Measurements from ENCODE around the gene MAD1L1.

MAD1L1 gene

GRCh38 chr7:2086229-2086628, 146.5 kb downstream of the MAD1L1 start:
- DNase-seq (ENCODE audit: low read depth) = no peak

- DNase-seq (ENCODE audit: low read depth) = no peak
Observed at GRCh38 chr7:2085804-2086203, 146.9 kb downstream of the MAD1L1 start.

- DNase-seq (ENCODE audit: low read depth) = no peak
Observed at GRCh38 chr7:2084781-2085505, 147.8 kb downstream of the MAD1L1 start.

DNA sequence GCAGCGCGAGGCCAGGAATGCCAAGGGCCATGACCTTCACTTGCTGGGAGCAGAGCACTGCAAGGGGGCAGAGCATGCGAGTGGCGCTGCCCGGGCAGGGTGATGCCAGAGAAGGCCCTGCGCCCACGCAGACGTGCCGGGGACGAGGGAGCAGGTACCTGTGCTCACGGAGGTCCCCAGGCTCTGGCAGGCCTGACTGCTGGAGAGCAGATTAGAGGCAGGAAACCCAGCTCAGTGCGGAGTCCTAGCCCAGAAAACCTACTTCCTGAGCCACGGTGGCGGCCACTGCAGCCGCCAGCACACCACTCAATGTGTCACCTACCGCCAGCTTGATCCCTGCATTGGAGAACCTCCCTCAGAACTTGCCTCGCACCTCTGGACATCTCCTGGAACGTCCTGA, 148.4 kb downstream of the MAD1L1 start:
- DNase-seq (ENCODE audit: low read depth) = no peak

- no peak for DNase-seq (ENCODE audit: low read depth)
Observed at GRCh38 chr7:2083362-2083761, 149.4 kb downstream of the MAD1L1 start.

DNA sequence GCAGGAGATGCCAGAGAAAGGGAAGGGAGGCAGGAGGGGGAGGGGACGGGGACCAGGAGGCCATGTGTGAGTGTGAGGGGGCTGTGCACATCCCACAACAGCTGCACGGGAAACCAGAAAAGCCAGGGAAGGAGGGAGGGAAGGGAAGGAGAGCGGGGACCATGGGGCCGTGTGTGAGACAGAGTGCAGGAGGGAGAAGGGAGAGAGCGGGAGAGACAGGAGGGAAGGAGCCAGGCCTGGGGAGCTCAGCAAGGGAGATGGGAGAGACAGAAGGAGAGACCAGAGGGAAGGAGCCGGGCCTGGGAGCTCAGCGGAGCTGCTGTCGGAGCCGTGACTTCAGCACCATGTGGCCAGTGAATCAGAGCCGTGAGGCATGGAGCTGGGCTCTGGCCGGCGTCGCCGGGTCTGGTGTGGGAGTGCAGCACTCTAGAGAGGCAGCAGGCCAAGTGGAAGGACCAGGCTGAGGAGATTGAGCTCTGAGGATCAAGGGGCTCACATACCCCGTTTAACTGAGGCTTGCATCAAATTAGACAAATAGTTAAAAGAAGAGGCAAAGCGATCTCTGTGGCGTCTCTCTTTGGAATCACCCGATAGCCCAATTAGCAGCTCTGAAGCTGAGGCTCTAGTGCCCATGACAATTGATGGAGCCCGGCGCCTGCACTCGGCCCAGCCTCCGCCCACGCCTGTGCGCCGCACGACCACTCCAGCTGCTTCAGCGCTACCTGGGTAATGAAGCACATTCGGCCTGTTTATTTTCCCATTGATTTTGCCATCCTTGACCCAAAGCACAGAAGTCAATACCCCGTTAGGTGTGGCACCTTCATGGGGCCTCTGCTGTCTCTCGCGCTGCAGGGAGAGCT, 150.4 kb downstream of the MAD1L1 start:
- DNase-seq (ENCODE audit: low read depth) = no peak

DNA sequence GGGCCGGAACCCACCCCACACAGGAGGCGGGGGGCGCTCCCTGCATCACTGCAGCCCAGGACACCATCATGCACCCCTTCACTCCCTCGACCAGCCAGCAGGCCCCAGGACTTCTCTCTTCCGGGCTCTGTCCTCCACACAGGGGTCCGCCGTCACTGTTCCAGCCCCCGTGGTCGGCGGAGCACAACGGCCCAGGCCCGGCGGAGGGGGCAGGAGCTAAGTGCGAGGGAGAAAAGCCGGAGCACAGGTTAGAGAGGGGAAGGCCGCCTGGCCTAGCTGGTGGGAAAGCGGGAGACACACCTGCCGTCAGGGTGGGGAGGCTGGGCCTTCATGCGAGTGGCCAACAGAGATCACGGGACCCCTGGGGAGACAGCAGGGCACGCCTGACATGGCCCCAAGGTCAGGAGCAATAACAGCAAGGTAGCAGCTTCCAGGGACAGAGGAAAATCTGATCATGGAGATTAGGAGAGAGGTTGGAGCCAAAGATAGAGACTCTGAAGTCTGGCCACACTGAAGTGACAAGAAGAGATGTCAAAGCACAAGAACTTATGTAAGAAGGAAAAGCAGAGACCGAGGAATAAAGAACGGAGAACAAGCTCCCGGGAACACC, 151.1 kb downstream of the MAD1L1 start:
- no peak for DNase-seq (ENCODE audit: low read depth)

DNA sequence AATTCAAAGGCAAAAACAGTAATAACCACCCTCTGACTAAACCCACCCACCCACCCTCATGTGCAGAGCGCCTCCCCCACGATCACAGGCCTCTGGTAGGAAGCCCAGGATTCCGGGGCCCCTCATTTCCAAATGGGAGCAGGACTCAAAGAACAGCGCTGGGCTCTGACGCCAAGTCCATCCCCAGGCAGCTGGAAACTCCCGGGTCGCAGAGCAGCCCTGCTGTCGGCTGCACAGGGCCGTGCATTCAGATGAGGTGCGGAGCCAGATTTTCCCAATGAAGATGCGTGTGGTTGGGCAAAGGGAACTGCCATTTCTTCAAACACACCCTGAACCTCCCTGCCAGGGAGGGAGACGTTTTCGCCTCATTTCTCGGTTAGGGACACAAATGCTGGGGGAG, 152.3 kb downstream of the MAD1L1 start:
- no peak for DNase-seq (ENCODE audit: low read depth)

- DNase-seq (ENCODE audit: low read depth) = no peak
Observed at GRCh38 chr7:2080060-2080387, 152.7 kb downstream of the MAD1L1 start.

- DNase-seq (ENCODE audit: low read depth) = no peak
Observed at GRCh38 chr7:2079332-2080059, 153.2 kb downstream of the MAD1L1 start.

DNA sequence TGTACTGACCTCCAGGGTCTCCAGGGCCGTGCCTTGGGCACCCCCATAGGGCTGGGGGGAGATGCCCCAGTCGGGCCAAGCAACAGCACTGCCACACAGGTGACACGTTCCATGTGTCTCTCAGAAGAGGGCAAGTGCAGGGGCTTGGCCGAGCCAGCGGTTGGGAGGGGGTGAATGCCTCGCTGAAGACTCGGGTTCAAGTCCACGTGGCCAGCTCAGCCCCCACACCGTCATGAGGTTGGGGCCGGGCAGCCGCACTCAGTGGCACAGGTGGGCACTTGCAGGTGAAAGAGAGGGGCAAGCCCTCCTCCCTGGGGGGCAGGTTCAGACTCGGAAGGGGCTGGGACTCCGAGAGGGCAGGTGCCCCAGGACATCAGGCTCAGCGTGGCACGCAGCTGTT, 153.8 kb downstream of the MAD1L1 start:
- DNase-seq (ENCODE audit: low read depth) = no peak

GRCh38 chr7:2076649-2077064, 156.1 kb downstream of the MAD1L1 start:
- no peak for DNase-seq (ENCODE audit: low read depth)

DNA sequence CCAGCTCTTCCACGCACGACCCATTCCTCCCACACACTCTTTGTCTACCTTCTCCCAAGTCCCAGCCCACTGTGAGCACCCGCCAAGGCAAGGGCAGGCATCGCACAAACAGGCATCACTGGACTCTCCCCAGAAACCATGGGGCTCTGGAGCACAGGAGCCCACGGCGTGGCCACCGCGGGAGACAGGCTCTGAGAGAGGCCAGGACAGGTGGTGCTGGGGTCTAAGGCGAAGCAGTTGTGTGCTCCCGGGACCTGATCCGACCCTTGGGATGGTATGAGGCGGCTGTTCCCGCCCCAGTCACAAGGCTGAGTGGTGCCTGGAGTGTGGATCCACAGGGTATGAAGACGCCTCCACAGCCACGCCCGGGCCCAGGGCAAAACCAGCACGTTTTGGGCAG, 156.9 kb downstream of the MAD1L1 start:
- no peak for DNase-seq (ENCODE audit: low read depth)

GRCh38 chr7:2074691-2075090, 158.1 kb downstream of the MAD1L1 start:
- no peak for DNase-seq (ENCODE audit: low read depth)

DNA sequence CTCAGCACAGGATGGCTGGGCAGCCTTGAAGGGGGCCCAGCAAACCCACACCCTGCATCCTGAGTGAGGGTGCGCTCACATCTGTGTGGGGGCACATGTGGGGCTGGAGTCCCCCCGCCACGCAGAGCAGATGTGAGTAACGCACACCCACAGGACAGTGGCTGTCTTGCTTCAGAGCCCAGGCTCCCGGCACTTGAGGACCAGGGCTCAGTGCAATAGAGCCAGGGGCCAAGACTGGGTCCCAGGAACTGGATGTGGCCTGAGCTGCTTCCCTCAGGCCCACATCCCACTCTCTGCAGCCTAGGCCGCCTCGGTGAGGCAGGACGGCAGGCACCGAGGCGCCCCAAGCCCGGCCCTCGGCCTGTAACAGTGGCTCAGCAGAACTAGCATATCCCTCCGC, 159.9 kb downstream of the MAD1L1 start:
- DNase-seq (ENCODE audit: low read depth) = no peak

DNA sequence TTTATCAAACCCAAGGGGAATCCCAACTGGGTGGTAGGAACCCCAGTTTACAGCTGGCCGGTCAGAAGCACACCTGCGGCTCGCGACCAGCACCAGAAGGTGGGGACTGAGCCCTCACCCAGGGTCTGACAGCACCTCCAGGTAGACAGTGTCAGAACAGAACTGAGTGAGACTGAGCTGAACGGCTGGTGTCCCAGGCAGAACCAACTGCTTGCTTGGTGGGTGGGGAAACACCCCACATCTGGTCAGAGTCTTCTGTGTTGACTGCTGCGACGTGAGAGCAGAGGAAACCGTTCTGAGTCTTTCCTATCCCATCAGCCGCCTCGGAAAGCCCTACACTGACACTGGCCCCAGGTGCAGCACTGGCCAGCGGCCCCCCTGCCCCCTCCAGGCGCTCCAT, 160.7 kb downstream of the MAD1L1 start:
- no peak for DNase-seq (ENCODE audit: low read depth)

DNA sequence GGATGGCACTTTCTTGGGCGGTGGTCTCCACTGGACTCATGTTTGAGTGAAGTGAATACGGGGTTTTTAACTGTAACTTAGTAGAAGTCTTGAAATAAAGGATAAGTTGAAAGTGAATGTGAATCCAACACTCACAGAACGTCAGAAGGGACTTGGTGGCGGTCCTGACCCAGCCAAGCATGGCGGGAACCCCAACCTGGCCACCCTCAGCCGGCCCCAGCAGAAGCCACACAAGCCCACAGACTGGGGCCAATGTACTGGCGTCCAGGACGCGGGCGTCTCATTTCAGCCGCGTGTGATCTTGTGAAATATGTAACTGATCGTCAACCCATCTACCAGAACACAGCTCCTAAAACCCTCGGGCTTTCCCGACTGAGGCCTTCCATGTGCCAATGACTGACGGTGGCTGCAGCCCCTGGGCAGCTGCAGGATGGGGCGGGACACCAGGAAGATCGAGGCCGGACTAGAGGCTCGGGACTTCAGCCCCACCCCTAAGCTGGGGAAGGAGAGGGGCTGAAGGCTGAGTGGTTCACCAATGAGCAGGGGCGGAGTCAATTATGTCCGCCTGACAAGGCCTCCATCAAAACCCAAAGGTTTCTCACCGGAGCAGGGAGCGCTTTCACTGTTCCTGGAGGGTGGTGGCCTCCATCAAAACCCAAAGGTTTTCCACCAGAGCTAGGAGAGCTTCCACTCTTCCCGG, 161.5 kb downstream of the MAD1L1 start:
- DNase-seq (ENCODE audit: low read depth) = no peak

GRCh38 chr7:2070151-2070763, 162.5 kb downstream of the MAD1L1 start:
- no peak for DNase-seq (ENCODE audit: low read depth)

DNA sequence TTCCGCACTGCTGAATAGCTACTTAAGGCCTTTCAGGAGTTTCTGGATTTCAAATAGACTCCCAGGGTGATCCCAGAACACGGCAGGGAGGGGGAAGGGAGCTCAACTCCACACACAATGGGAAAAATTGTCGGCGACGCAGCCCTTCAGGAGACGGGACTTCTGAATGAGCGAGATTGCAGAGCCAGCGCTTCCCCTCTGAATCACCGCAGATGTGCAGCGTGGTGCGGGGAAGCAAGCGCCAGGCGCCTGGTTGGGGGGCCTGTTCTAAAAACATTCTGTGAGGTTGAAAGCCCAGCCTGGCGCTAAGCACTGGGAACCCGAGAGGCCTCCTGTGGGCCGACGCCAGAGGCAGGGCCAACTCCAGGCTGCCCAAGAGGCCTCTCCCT, 163.3 kb downstream of the MAD1L1 start:
- no peak for DNase-seq (ENCODE audit: low read depth)

- no peak for DNase-seq (ENCODE audit: low read depth)
Observed at GRCh38 chr7:2068693-2069471, 163.9 kb downstream of the MAD1L1 start.
